ENCODE results near the gene SLC16A10. TPM values are rescaled to one million over a fixed set of nuclear protein-coding genes. Genes with fewer than 3 reads are reported as not detected.
A peak's percentile ranks its signal among the peaks of the same experiment; 100 is the strongest.

SLC16A10 gene
- total RNA-seq, 6 donors from 2014 or later = 8.7 to 94.4 (median 18.9) TPM

- 69 to 74% methylated on average over 2 of the region's 2 CpGs for WGBS, 2 donors
- Histone ChIP-seq H3K36me3 (no peaks in the 10 kb centered on the region), H3K4me3 (no peak overlapping the region), H3K27ac (peak overlapping the region in 1 of 4 donors; percentile 47), H3K27me3 (no peaks in the 10 kb centered on the region), H3K9me3 (no peaks in the 10 kb centered on the region), H3K4me1 (peaks cover 0 to 14% (median 0%) of the 10 kb centered on the region in 4 donors)
- DNase-seq (no peak), ATAC-seq (ENCODE audit: low FRiP score in 2 of 2) (peak in 1 of 2 donors; percentile 51)
- peak; percentile 66 to 97 (median 83) for TF ChIP-seq EP300 (IDR thresholded peaks at IDR 0.05)
- TF ChIP-seq CTCF (IDR thresholded peaks at IDR 0.05) = no peak
- peak in 1 of 2 donors; percentile 83 for TF ChIP-seq POLR2AphosphoS5 (IDR thresholded peaks at IDR 0.05)
Observed at GRCh38 chr6:111119571-111120329, 32.4 kb downstream of the SLC16A10 start.

GRCh38 chr6:111121789-111122350 lies 34.6 kb downstream of the SLC16A10 start:
- WGBS, 2 donors = 88 to 96% methylated on average over 4 of the region's 4 CpGs
- Histone ChIP-seq H3K4me1 (peaks cover 0 to 14% (median 0%) of the 10 kb centered on the region in 4 donors), H3K27ac (peak overlapping the region in 1 of 4 donors; percentile 31), H3K9me3 (no peaks in the 10 kb centered on the region), H3K36me3 (no peaks in the 10 kb centered on the region), H3K27me3 (no peaks in the 10 kb centered on the region), H3K4me3 (no peak overlapping the region)
- TF ChIP-seq CTCF (IDR thresholded peaks at IDR 0.05) (no peak), POLR2A (IDR thresholded peaks at IDR 0.05) (no peak), POLR2AphosphoS5 (IDR thresholded peaks at IDR 0.05) (no peak), EP300 (IDR thresholded peaks at IDR 0.05) (no peak)
- ATAC-seq (ENCODE audit: low FRiP score in 2 of 2) (peak in 1 of 2 donors; percentile 36), DNase-seq (no peak)

GRCh38 chr6:111122458-111123286 lies 35.4 kb downstream of the SLC16A10 start:
- WGBS, 2 donors = 41 to 60% methylated on average over 7 of the region's 7 CpGs
- no peaks in the 10 kb centered on the region for H3K9me3 ChIP-seq
- TF ChIP-seq EP300 (IDR thresholded peaks at IDR 0.05) (no peak), POLR2AphosphoS5 (IDR thresholded peaks at IDR 0.05) (no peak), POLR2A (IDR thresholded peaks at IDR 0.05) (no peak), CTCF (IDR thresholded peaks at IDR 0.05) (no peak)
- no peak overlapping the region for H3K4me3 ChIP-seq
- H3K27me3 ChIP-seq = no peaks in the 10 kb centered on the region
- DNase-seq = no peak
- peaks cover 0 to 14% (median 0%) of the 10 kb centered on the region in 4 donors for H3K4me1 ChIP-seq
- H3K36me3 ChIP-seq = no peaks in the 10 kb centered on the region
- H3K27ac ChIP-seq = peak overlapping the region in 2 of 4 donors; percentile 34 to 45
- peak in 1 of 2 donors; percentile 28 for ATAC-seq (ENCODE audit: low FRiP score in 2 of 2)

GRCh38 chr6:111124406-111124805 lies 37.1 kb downstream of the SLC16A10 start:
- TF ChIP-seq POLR2A (IDR thresholded peaks at IDR 0.05) (no peak), EP300 (IDR thresholded peaks at IDR 0.05) (no peak), POLR2AphosphoS5 (IDR thresholded peaks at IDR 0.05) (no peak), CTCF (IDR thresholded peaks at IDR 0.05) (no peak)

More at GRCh38 chr6:111124406-111124805, 37.1 kb downstream of the SLC16A10 start:
- Histone ChIP-seq H3K27me3 (no peaks in the 10 kb centered on the region), H3K4me1 (peaks cover 0 to 20% (median 0%) of the 10 kb centered on the region in 4 donors), H3K36me3 (no peaks in the 10 kb centered on the region), H3K4me3 (no peak overlapping the region), H3K9me3 (no peaks in the 10 kb centered on the region), H3K27ac (no peak overlapping the region)
- DNase-seq (no peak), ATAC-seq (ENCODE audit: low FRiP score in 2 of 2) (no peak)
- WGBS, 2 donors = 79 to 90% methylated on average over 4 of the region's 4 CpGs

All from upper lobe of left lung (tissue), 6 donors.